ENCODE measurements around the gene MEGF8.

Gene MEGF8

GRCh38 chr19:42294471-42295137 lies 30.8 kb upstream of the MEGF8 start:
- Histone ChIP-seq H3K9me3 (no peaks in the 10 kb centered on the region), H3K4me1 (peaks cover 0 to 3% (median 0%) of the 10 kb centered on the region in 4 donors), H3K27ac (no peak overlapping the region), H3K36me3 (peaks cover 34 to 63% (median 56%) of the 10 kb centered on the region in 3 donors), H3K4me3 (no peak overlapping the region), H3K27me3 (no peaks in the 10 kb centered on the region)
- intact Hi-C loops (cut with DNase I; ENCODE audit: low total_unique reads): loop anchor here (2.0 to 10.0 kb wide), 2 partner anchors 48 to 160 kb away; partner anchors contain the start of gene POU2F2
- TF ChIP-seq CTCF (IDR thresholded peaks at IDR 0.05): no peak
- no peak for DNase-seq

- Histone ChIP-seq H3K27me3 (no peaks in the 10 kb centered on the region), H3K9me3 (no peaks in the 10 kb centered on the region), H3K36me3 (peaks cover 26 to 56% (median 48%) of the 10 kb centered on the region in 3 donors), H3K4me1 (peaks cover 0 to 3% (median 0%) of the 10 kb centered on the region in 4 donors), H3K4me3 (no peak overlapping the region), H3K27ac (no peak overlapping the region)
- TF ChIP-seq CTCF (IDR thresholded peaks at IDR 0.05): no peak
- DNase-seq: no peak
- intact Hi-C loops (cut with DNase I; ENCODE audit: low total_unique reads): loop anchor here (2.0 to 10.0 kb wide), 2 partner anchors 49 to 161 kb away; partner anchors contain the start of gene POU2F2
Observed at GRCh38 chr19:42295342-42295741, 30.1 kb upstream of the MEGF8 start.

GRCh38 chr19:42295831-42296525 lies 29.5 kb upstream of the MEGF8 start:
- Histone ChIP-seq H3K27me3 (no peaks in the 10 kb centered on the region), H3K36me3 (peaks cover 21 to 50% (median 42%) of the 10 kb centered on the region in 3 donors), H3K27ac (no peak overlapping the region), H3K4me1 (peaks cover 0 to 3% (median 0%) of the 10 kb centered on the region in 4 donors), H3K9me3 (no peaks in the 10 kb centered on the region), H3K4me3 (no peak overlapping the region)
- peak; percentile 94 to 97 for TF ChIP-seq CTCF (IDR thresholded peaks at IDR 0.05)
- intact Hi-C loops (cut with DNase I; ENCODE audit: low total_unique reads): loop anchor here (2.0 to 10.0 kb wide), 2 partner anchors 49 to 161 kb away; partner anchors contain the start of gene POU2F2
- peak; percentile 88 to 90 for DNase-seq

DNA sequence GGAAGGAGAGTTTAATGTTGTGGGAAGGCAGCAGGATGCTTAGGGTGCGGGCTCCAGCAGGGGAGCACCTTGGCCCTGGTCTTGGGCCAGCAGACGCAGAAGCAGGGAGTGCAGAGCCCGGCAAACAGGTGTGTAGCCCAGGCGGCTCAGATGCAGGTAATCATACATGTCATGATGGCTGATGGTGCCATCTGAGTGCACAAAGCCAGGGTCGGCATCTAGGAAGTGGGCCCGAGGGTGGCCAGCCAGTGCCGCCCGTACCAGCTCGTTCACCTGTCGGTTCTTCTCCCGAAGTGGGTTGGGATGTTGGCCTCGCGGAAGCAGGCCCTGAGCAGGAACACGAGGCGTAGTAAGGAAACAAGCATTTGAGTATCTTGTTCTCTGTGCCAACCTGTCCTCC lies 28.4 kb upstream of the MEGF8 start:
- H3K9me3 ChIP-seq: no peaks in the 10 kb centered on the region
- H3K4me1 ChIP-seq: peaks cover 0 to 11% (median 4%) of the 10 kb centered on the region in 4 donors
- no peak for TF ChIP-seq CTCF (IDR thresholded peaks at IDR 0.05)
- H3K36me3 ChIP-seq: peaks cover 16 to 39% (median 32%) of the 10 kb centered on the region in 3 donors
- intact Hi-C loops (cut with DNase I; ENCODE audit: low total_unique reads): loop anchor here (10.0 kb wide), 1 partner anchor 162 kb away; the partner anchor contains the start of gene POU2F2
- peaks cover 0 to 1% of the 10 kb centered on the region in 2 donors for H3K27me3 ChIP-seq
- no peak overlapping the region for H3K4me3 ChIP-seq
- no peak for DNase-seq
- no peak overlapping the region for H3K27ac ChIP-seq

DNA sequence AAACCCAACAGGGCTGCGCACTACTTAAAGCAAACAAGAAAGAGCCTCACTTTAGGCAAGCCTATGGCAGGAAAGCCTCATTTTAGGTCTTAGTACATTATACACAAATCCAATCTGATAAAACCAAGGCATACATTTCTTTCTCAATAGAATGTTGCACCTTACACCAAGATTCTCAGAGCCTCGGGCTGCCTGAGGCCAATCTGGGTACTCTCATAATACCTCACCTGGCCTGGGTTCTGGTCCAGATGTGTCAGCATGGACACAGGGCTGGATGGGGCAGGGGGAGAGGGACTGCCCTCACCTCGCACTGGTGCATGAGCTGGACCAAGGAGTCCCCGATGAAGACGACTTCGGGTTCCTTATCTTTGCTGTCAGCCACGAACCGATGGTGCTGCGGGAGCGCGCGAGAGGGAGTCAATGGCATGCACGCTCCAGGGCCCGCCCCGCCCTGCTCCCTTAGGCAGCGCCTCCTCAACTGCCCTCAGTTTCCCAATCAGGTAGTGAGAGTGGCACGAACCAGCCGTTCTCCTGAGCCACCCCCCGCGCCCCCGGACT lies 23.7 kb upstream of the MEGF8 start, which contains the start of gene PRR19:
Gene PRR19, plus strand, starts transcription at position 487 of the 558 bp plus-strand sequence. CDS start 7,453 bp downstream, outside the sequence.
- Histone ChIP-seq H3K27ac (no peak within 1 kb of the TSS), H3K4me1 (peaks cover 0 to 18% (median 15%) of the 10 kb centered on the region in 4 donors), H3K27me3 (peaks cover 0 to 13% of the 10 kb centered on the region in 2 donors), H3K9me3 (no peaks in the 10 kb centered on the region), H3K4me3 (peak within 1 kb of the TSS; percentile 42 to 53), H3K36me3 (no peaks in the 10 kb centered on the region)
- TF ChIP-seq CTCF (IDR thresholded peaks at IDR 0.05): no peak
- intact Hi-C loops (cut with DNase I; ENCODE audit: low total_unique reads): no loop called here
- DNase-seq: no peak
